NCI-H1436 treated with DMSO at 0.1 percent for 48 hours (cell line): ENCODE data around the gene MKI67.
A peak's percentile ranks its signal among the peaks of the same experiment; 100 is the strongest.
"Not testable (repeated sequence)": the region's sequence is repeated elsewhere in the genome, so short reads cannot be mapped to it uniquely, and the experiment has no call there.

ENCODE experiments used
- DNase-seq: peaks from one replicate; lab custom pipeline; 2025; lab: John Stamatoyannopoulos, UW

Gene MKI67

DNA sequence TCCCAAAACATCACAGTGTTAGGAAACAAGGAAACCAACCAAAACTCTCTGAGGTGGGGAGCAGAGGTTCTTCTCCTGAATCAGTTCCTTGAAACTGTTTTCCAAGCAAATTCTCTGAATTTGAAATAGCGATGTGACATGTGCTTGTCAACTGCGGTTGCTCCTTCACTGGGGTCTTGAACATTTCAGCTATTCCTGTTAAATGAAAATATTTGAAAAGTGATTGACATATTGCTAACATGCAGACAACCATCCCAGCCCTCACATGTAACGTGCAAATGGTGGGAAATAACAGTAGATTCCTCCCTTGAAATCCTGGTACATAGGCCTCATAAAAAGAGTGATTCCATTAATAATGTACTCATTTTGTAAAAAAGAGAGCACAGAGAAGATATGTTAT lies 15.9 kb downstream of the MKI67 start:
- no peak for DNase-seq

DNA sequence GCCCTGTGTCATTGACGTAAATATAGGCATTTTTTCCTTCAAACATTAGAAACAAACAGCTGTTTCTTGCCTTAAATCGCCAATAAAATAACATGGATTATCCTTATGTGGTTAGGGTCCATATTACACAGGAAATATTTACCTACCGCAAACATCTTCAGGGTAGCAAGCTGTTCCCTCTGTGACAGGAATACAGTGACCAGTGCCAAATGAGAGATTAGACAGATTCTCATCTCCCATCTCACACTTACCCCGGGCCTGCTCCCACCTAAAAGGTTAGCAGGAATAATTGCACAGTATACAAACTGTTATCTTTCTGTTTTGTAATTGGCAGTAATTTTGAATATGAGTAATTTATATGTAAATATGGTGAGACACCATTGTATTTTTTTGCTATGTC lies 16.5 kb downstream of the MKI67 start:
- peak; percentile 70 for DNase-seq

GRCh38 chr10:128105383-128105782 lies 20.8 kb downstream of the MKI67 start:
- DNase-seq: no peak

- DNase-seq: no peak
Observed at GRCh38 chr10:128103229-128103714, 23.0 kb downstream of the MKI67 start.

- DNase-seq: no peak
Observed at GRCh38 chr10:128102480-128103228, 23.6 kb downstream of the MKI67 start.

GRCh38 chr10:128101901-128102300 lies 24.3 kb downstream of the MKI67 start:
- DNase-seq: no peak

DNA sequence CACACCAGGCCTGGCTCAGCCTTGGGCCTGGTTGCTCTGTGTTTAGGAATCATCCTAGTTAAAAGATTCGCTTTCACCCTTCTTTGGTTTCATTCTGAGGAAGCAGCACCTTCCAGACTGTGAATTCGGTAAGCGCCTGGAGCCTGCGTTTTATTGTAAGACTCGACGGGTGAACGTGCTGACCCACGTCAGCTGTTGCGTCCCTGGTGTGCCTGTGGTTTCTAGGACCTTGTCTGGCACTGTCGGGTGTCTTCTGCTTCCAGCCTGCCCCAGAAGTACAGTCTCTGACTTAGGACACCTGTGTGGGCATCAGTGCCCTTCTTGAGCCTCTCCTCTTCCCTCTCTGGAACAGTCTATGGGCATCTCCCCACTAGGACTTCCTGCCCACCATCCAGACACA lies 26.3 kb downstream of the MKI67 start:
- DNase-seq: no peak

GRCh38 chr10:128098631-128099030 lies 27.6 kb downstream of the MKI67 start:
- no peak for DNase-seq

- no peak for DNase-seq
Observed at GRCh38 chr10:128097783-128098182, 28.4 kb downstream of the MKI67 start.

DNA sequence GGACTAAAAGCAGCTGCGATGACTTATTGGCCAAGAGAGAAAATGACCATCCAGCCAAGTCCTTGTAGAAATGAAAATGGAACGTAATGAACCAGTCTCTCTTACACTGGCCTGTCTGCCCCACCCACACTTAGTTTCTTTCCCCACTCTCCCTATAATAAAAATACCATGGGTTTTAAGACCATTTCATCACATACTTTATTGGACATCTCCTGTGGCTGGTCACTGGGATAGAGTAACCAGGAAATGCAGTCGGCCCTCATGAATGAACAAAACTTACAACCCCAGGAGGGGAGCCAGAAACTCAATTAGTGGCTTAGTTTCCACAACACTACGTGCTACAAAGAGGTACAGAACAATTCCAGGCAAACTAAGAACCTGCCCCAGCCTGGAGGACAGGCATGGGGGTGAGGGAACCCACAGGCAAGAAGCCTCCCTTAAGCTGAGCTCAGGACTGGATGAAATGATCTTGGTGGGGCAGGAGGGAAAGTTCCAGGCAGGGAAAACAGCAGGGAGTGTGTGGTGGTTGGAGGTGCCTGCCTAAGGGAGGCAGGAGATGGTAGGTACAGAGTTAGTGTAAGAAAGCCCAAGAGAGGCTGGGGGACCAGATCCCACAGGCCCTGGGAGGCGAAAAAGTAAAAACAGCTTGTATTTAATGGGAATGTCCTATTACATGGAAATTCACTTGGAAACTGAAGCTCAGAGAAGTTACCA lies 29.6 kb downstream of the MKI67 start:
- DNase-seq: no peak

DNA sequence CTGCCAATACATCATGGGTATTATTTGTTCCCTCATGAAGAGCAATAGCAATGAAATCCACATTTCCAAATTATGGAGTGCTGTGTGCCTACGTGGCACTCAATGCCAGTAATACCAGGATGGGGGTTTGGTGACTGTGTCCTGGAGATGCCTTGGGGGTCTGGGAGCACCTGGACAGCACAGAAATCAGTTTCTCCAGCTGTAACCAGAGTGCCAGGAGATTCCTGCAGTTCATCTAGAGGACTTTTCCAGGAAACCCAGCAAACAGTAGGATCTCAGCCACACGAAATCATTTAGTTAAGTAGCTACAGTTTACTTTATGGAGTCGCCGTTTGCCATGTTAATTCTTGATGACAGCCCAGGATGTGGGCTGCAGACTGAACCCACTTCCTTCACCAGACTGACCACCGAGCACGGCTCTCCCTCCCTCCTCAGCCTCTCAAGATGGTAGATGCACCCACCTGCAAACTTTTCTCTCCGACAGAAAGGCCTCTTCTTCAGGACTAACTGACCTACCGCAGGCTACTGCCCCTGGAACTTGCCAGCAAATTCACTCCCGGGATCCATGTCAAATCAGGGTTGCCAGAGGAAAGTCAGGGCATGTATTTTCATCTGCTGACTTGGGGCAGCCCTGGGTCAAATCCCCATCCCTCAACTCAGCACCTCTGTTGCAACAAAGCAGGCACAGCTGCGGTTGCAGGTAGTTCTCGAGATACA lies 30.3 kb downstream of the MKI67 start:
- DNase-seq: no peak

DNA sequence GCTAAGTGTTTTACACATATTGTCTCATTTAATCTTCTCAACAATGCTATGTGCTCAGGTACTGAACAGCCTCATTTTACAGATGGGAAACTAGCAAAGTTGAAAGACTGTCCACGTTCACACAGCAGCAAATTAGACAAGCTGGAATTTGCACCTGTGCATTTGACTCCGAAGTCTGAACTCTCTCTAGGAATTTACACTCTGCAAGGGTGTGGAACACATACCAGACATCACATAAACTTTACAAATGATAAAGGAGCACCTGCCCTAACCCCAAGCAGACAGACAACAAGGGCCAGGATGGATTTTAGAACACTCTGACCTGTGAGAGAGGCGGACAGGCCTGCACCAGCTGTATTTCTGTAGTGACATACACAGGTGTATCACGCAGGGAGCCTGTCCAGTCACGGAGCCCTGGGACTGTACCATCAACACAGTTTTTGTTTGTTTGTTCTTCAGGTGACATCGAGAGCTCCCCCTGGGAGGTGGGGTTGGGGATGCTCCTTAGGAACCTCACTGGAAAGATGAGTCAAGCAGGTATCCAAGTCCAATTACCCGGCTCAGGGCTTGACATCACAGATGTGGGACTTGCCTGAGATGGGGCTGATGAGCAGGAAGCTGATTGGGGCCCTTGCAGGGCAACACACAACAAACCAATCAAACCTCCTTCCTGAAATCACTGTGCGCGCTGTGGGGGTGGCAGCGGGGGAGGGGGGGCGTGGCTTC lies 31.0 kb downstream of the MKI67 start:
- DNase-seq: no peak

DNA sequence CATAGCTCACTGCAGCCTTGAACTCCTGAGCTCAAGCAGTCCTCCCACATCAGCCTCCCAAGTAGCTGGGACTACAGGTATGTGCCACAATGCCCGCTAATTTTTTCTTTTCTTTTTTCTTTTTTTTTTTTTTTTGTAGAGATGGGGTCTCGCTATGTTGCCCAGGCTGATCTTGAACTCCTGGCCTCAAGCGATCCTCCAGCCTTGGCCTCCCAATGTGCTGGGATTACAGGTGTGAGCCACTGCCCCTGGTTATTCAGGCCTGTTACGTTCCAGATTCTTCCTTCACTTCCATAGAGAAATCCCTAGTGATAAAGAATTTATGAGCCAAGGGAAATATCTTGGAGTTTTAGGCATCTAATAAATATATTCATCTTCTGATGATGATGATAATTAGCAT lies 31.6 kb downstream of the MKI67 start:
- DNase-seq: not testable (repeated sequence)

GRCh38 chr10:128092454-128092853 lies 33.8 kb downstream of the MKI67 start:
- no peak for DNase-seq

GRCh38 chr10:128091636-128092210 lies 34.5 kb downstream of the MKI67 start:
- DNase-seq: no peak

DNA sequence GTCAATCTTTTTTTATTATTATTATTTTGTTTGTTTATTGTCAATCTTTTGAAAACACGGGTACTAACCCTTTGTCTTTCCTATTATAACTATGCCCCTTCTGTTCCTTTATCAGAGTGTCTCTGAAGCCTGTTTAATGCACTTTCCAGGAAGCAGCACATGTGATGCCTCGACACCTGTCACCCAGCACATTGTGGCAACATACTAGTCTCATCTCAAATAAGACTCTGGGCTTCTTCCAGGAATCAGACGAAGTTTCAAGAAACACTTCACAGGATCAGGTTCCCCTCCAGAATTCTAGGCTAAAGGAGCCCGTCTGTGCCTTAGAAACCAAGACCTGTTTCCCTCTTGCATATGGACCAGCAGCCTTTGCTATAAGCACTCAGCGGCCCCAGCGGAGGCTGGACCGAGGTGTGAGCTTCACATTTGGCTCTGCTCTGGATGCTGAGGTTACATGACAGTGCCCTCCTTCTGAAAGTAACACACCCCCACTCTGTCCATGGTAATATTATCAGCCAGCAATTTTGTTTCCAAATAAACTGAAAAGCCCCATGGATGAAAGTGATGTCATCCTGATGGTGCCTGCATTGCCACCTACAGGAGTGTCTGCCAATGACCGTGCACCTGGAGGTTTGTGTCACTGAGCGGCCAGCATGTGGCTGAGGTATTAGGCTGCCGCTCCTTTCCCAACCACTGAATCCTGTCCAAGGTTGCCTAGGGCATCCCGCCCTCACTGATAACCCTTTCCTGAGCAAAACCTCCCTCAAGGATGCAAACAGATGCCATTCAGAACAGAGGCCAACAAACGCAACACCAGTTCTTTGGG lies 38.1 kb downstream of the MKI67 start:
- no peak for DNase-seq

DNA sequence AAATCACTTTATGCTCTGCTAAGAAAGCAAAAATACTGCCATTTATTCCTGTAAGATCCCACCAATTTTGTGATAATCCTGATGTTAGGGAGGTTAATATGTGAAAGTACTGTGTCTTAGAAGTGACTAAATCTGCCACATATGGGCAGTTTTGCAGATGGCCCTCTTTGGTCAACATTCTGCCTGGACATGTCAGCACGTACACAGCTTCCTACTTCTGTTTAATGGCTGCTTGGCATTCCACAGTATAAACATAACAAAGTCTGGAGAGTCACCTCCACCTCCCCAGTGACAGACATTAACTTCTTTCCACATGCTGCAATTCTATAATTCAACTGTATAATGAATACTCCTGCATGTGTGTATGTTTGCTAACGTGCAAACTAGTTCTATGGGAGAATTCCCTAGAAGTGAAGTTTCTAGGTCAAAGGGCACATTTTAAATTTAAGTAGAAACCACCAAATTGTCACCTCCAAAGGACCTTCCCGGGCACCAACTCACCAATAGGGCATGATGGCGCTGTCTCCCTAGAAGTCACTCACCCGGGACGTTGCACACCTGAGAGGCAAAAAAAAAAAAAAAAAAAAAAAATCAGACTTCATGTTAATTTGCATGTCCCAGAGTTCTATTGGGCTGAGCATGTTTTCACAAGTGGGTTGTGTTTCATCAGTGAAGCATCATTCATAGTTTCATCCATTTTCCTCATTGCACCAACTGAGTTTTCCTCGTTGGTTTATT lies 38.9 kb downstream of the MKI67 start:
- no peak for DNase-seq

GRCh38 chr10:128086003-128086863 lies 40.0 kb downstream of the MKI67 start:
- no peak for DNase-seq

DNA sequence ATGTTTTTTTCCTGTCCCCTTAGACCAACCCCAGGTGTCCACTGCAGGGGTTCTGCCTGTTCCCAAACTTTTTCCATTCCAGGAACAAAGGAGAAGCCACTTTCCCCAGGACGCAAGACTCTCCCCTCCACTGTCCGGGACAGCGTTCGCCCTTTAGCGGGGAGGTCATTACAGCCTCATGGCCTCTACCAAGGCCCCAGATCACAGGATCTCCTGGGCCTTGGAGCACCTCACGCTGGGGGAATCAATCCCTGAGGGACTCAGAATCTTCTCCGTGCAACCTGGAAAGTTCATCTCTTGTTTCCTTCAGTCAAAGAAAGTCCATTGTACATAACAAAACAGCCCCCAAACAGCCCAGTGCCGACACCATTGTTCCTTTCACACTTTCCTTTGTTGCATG lies 41.2 kb downstream of the MKI67 start:
- no peak for DNase-seq
